Retinal pigment epithelial cell (primary cell): ENCODE measurements around the gene KCTD10.

Experiments used
- DNase-seq: peaks from one replicate; pipeline ENCODE4 v3.0.0-alpha.2; 2010; ENCODE audit warnings: low read depth
- H3K4me3 ChIP-seq: 2 replicates; pipeline ENCODE4 v1.5.1; 2011; ENCODE audit warnings: mild to moderate bottlenecking, low read length, control low read depth, moderate library complexity
- TF ChIP-seq, protein P1 (sequence below): conservative IDR thresholded peaks from 2 replicates; pipeline ENCODE4 v1.5.1; 2011; ENCODE audit warnings: low read depth, low read length, control low read depth, inconsistent platforms

The KCTD10 gene

DNA sequence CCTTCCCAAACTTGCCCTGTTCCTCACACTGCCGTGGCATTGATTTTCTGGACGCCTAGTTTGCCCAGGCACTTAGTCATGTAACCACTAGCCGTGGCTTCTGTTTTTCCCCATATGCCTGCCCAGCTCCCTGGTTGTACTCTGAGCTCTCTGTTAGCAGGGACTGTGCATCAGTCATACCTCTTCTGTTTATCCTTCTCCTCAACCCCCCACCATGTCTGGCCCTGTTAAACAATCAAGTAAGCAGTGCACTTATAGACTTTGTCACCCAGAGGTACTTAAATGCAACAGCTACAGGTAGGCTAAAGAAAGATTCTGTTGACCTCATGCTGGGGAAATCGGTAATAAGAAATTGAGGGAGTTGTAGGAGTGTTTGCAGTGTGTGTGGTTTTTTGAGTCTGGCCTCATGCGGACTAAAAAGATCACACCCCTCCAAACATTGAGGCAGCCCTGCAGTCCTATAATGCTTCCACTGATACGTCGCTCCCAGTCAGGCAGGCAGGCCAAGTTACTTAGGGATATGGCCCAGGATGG lies 17.3 kb upstream of the KCTD10 start:
- H3K4me3 ChIP-seq = no peak overlapping the region
- TF ChIP-seq, protein P1, sequence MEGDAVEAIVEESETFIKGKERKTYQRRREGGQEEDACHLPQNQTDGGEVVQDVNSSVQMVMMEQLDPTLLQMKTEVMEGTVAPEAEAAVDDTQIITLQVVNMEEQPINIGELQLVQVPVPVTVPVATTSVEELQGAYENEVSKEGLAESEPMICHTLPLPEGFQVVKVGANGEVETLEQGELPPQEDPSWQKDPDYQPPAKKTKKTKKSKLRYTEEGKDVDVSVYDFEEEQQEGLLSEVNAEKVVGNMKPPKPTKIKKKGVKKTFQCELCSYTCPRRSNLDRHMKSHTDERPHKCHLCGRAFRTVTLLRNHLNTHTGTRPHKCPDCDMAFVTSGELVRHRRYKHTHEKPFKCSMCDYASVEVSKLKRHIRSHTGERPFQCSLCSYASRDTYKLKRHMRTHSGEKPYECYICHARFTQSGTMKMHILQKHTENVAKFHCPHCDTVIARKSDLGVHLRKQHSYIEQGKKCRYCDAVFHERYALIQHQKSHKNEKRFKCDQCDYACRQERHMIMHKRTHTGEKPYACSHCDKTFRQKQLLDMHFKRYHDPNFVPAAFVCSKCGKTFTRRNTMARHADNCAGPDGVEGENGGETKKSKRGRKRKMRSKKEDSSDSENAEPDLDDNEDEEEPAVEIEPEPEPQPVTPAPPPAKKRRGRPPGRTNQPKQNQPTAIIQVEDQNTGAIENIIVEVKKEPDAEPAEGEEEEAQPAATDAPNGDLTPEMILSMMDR = no peak
- no peak for DNase-seq

DNA sequence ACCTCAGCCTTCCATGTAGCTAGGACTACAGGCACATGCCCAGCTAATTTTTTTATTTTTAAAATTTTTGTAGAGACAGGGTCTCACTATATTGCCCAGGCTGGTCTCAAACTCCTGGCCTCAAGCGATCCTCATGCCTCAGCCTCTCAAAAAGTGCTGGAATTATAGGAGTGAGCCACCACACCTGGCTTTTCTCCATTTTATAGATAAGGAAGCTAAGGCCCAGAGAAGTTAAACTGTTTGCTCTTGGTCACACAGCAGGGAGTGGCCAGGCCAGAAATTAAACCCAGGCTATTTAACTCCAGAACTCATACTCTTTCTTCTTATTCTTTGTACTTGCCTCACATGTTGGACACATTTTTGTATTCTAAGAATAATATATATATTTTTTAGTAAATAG lies 16.8 kb upstream of the KCTD10 start:
- TF ChIP-seq, protein P1 = no peak
- DNase-seq = no peak
- H3K4me3 ChIP-seq = no peak overlapping the region

DNA sequence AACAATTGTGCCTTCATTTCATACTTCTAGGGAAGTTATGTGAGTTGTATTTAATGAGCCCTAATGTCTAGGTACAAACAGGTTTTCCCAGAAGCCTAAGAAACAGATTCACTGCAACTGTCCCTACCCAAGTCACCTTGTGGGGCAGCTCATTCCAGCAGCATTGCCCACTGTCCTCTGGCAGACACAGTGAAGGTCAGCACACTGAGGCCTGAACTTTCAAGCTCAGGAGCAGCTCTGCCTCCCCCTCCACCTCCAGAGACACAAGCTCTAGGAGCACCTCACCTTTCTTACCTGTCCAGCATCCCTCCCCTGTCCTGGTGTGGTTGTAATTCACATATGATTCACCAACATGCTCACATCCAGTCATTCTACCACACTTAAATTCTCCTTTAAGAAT lies 16.0 kb upstream of the KCTD10 start:
- TF ChIP-seq, protein P1 = no peak
- H3K4me3 ChIP-seq = no peak overlapping the region

DNA sequence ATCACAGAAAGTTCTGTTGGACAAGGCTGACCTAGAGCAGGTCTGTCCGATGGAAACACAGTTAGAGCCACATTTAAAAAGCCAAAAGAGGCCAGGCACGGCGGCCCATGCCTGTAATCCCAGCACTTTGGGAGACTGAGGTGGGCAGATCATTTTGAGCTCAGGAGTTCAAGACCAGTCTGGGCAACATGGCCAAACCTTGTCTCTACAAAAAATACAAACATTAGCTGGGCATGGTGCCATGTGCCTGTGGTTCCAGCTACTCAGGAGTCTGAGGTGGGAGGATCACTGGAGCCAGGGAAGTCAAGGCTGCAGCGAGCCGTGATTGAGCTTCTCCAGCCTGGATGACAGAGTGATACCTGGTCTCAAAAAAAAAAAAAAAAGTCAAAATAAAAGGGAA lies 15.3 kb upstream of the KCTD10 start:
- TF ChIP-seq, protein P1 = no peak
- no peak overlapping the region for H3K4me3 ChIP-seq
- no peak for DNase-seq

More for the DNA sequence above, 16.0 kb upstream of the KCTD10 start:
- no peak for DNase-seq

DNA sequence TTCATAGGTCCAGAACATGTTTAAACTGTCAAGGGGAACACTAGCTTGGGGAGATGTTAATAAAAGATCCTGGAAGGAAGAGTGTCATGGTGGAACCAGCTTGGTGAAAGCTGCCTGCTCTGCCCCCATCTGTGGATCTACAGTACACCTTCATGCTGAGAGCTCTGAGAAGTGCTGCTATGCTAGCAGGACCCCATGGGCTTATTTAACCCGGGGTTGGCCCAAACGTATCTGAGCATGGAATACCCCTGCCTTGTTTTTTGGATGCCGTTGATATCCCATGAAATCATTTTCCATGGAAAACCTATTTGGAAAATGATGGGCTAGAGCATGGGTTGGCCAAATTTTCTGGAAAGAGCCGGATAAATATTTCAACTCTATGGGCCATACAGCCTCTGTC lies 14.6 kb upstream of the KCTD10 start:
- no peak for DNase-seq
- no peak overlapping the region for H3K4me3 ChIP-seq
- TF ChIP-seq, protein P1 = no peak

DNA sequence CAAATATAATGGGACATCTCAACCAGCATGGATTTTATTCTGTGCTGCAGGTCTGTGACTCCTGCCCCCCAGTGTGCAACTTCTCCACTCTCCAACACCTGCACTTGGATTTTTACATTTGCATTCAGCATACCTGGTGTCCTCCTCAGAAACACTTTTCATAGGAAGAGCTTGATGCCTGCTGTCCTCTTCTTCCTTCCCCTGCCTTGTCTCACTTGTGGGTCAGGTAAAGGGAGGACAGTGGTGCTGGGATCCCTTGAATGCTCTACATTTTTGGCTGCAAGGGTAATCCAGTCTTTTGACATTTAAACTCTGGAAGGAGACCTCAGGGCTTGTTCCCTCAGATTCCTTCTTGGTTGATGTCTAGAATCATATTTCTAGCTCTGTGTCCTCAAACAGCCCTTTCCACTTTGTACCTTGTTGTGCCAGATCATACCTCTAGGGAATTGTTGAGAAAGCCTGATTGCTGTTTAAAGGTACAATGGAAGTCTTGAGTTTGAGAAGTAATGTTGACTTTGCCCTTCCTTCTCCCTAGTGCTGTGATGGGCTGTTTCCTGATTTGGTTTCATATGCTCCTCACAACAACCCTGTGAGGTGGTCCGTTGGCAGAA lies 13.0 kb upstream of the KCTD10 start:
- H3K4me3 ChIP-seq = no peak overlapping the region
- DNase-seq = no peak
- TF ChIP-seq, protein P1 = no peak
